Mucosa of rectum (tissue), 2 donors: Measurements from ENCODE around the gene LASP1NB.

Source experiments
- H3K27ac ChIP-seq, 2 donors: one replicate each; pipeline ENCODE4 v1.7.0; 2013; ENCODE audit warnings: inconsistent platforms in 2 of 2, low read depth in 2 of 2, low read length in 2 of 2
- H3K27me3 ChIP-seq, 2 donors: one replicate each; pipeline ENCODE4 v1.7.0; 2013; ENCODE audit warnings: low read length in 2 of 2; ENCODE audit not compliant: control insufficient read depth in 2 of 2, insufficient read depth in 2 of 2
- H3K36me3 ChIP-seq, 2 donors: one replicate each; pipeline ENCODE4 v1.7.0; 2013; ENCODE audit warnings: low read length in 2 of 2; ENCODE audit not compliant: control insufficient read depth in 2 of 2, insufficient read depth in 2 of 2
- H3K4me1 ChIP-seq, 2 donors: one replicate each; pipeline ENCODE4 v1.7.0; 2013; ENCODE audit warnings: low read length in 2 of 2, mild to moderate bottlenecking in 1 of 2; ENCODE audit not compliant: control insufficient read depth in 2 of 2, insufficient read depth in 2 of 2
- H3K4me3 ChIP-seq, 2 donors: one replicate each; pipeline ENCODE4 v1.7.0; 2013; ENCODE audit warnings: low read length in 2 of 2
- H3K9ac ChIP-seq, 2 donors: one replicate each; pipeline ENCODE4 v1.7.0; 2013; ENCODE audit warnings: low read length in 2 of 2, low read depth in 1 of 2, mild to moderate bottlenecking in 1 of 2
- H3K9me3 ChIP-seq, 2 donors: one replicate each; pipeline ENCODE4 v1.7.0; 2013; ENCODE audit warnings: low read length in 2 of 2; ENCODE audit not compliant: control insufficient read depth in 2 of 2
- donor health status: healthy.
- donor health status: Normal muscosa, but diverticular disease.

LASP1NB gene

DNA sequence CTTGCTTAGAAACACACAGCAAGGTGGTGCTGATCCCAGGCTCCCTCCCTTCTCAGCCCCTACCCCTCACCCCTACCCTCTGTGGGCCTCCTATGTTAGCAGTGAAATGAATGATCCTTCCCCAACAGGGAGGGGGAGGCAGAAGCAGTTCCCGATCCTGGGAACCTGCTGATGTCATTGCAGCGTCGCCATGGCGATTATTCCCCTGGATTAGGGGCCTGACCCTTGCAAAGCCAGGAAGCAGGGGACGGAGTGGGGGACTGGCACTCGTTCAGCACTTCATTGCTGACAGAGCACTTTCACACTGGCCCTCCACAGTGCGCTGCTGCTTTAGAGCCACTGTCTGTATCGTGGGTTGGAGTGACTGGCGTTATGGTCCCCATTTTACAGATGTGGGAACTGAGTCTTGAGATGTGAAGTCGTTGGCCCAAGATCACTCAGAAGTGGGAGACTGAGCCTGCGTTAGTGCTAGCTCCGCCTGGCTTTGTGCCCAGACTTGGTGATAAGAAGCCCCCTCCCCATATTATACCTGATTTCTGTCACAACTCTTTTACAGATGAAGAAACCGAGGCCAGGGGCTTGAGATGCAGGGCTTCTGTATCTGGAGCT, 29.0 kb upstream of the LASP1NB start:
- Histone ChIP-seq H3K9ac (no peak overlapping the region), H3K27me3 (no peaks in the 10 kb centered on the region), H3K27ac (peak overlapping the region; percentile 72 to 89), H3K9me3 (no peaks in the 10 kb centered on the region), H3K4me3 (no peak overlapping the region), H3K36me3 (peaks cover 46 to 64% of the 10 kb centered on the region in 2 donors), H3K4me1 (peaks cover 45 to 53% of the 10 kb centered on the region in 2 donors)

DNA sequence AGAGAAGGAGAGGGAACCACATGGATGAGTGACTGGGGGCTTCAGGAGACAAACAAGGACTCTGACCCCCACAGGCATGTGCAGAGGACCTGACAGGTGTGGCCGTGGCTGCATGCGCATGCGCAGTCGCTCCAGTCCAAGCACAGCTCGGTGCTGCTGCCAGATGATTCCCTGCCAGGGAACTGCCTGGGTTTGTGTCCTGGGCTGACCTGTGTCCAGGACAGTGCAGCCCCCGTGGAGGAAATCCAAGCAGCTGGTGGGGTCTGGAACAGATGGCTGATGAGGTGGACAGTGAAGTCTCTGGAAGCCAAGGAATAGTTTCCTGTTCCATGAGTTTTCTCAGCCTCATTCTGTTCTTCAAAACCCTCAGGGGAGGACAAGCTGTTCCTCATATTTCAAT, 28.2 kb upstream of the LASP1NB start:
- H3K4me3 ChIP-seq = no peak overlapping the region
- peak overlapping the region; percentile 72 to 89 for H3K27ac ChIP-seq
- no peaks in the 10 kb centered on the region for H3K9me3 ChIP-seq
- no peak overlapping the region for H3K9ac ChIP-seq
- H3K36me3 ChIP-seq = peaks cover 39 to 57% of the 10 kb centered on the region in 2 donors
- peaks cover 45 to 53% of the 10 kb centered on the region in 2 donors for H3K4me1 ChIP-seq
- H3K27me3 ChIP-seq = no peaks in the 10 kb centered on the region

DNA sequence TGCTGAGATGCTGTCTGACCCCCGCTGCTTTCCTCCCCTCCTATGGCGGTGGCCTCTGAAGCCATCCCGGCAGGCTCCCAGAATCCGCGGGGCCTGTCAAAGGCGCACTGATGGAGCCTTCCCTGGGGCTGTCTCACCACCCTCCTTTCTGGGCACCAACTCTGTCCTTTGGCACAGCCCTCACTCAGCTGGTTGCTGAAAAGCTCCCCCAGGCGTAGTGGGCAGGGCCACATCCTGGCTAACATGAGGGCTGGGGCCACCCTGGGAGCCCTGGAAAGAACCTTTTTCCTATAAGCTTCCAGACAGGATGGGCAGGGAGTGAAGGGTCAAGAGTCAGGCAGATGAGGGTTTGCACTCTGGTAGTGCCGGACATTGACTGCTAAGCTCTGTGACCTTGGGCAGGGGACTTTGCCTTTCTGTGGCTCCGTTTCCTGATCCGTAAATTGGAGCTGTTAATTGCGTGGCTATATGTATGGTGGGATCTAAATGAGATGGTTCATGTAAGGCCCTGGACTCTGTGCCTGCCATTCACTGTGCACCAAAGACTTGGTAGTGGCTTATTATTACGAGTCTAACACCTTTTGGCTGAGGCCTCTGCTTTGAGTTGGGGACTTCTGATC, 27.6 kb upstream of the LASP1NB start:
- H3K36me3 ChIP-seq = peaks cover 33 to 53% of the 10 kb centered on the region in 2 donors
- peak overlapping the region in 1 of 2 donors; percentile 1 for H3K4me3 ChIP-seq
- no peaks in the 10 kb centered on the region for H3K27me3 ChIP-seq
- peak overlapping the region; percentile 72 to 89 for H3K27ac ChIP-seq
- H3K4me1 ChIP-seq = peaks cover 40 to 51% of the 10 kb centered on the region in 2 donors
- peak overlapping the region in 1 of 2 donors; percentile 14 for H3K9ac ChIP-seq
- no peaks in the 10 kb centered on the region for H3K9me3 ChIP-seq

DNA sequence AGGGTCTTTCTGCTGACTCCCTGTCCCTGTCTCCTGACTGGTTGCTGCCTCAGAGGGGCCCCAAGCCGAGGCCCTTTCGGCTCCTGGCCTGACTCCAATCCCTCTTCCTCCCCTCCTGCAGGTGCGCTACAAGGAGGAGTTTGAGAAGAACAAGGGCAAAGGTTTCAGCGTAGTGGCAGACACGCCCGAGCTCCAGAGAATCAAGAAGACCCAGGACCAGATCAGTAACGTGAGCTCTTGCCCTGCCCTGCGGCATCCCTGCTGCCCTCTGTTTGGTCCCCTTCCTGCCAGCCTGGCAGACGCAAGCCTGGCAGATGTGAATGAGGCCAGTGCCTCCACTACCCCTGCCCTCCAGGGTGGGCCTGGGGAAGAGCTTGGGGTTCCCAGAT, 27.1 kb upstream of the LASP1NB start:
- Histone ChIP-seq H3K9ac (peak overlapping the region; percentile 14 to 65), H3K36me3 (peaks cover 33 to 51% of the 10 kb centered on the region in 2 donors), H3K27ac (peak overlapping the region; percentile 72 to 89), H3K4me3 (peak overlapping the region; percentile 28 to 31), H3K4me1 (peaks cover 35 to 50% of the 10 kb centered on the region in 2 donors), H3K27me3 (no peaks in the 10 kb centered on the region), H3K9me3 (no peaks in the 10 kb centered on the region)

DNA sequence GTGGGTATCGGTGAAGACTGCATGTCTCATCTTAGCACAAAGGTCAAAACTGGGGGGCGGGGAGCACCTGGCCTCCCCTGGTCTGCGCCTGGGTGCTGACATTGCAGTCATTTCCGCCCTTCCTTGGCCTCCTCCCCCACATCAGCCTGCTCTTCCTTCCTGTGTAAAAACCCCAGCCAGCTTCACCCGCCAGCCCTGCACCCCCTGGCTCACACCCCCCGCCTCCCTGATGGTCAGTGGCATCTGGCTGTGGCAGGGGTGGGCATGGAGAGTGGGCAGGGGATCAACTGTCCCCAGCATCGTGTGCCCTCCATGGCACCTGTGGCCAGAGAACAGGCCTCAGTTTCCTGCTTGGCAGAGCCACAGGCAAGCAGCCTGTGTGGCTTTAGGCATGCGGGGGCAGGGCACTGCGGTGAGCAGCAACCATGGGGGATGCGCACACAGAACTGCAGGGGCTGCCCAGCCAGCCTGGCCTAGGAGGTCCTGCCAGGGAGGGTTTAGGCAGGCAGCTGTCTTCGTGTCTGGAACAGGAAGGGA, 26.5 kb upstream of the LASP1NB start:
- H3K36me3 ChIP-seq = peaks cover 38 to 51% of the 10 kb centered on the region in 2 donors

DNA sequence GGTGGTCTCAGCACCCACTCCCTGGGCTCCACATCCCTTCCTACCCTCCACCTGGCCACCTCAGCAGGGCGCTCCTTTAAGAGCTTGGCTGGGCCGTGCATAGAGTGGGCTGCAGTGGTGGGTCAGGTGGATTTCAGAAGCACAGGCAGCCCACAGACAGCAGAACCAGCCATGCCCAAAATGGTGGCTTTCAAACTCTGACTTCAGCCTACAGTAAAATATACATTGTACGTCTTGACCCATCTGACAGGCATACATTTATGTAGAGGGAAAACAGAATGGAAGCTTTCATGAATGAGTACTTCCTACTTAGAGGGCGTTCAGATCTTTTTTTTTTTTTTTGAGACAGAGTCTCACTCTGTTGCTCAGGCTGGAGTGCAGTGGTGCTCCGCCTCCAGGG, 26.0 kb upstream of the LASP1NB start:
- Histone ChIP-seq H3K36me3 (peaks cover 39 to 49% of the 10 kb centered on the region in 2 donors), H3K27me3 (no peaks in the 10 kb centered on the region), H3K4me1 (peaks cover 35 to 46% of the 10 kb centered on the region in 2 donors), H3K4me3 (peak overlapping the region in 1 of 2 donors; percentile 26), H3K27ac (peak overlapping the region; percentile 72 to 89), H3K9me3 (no peaks in the 10 kb centered on the region), H3K9ac (no peak overlapping the region)

More for the DNA sequence above, 26.5 kb upstream of the LASP1NB start:
- H3K27me3 ChIP-seq = no peaks in the 10 kb centered on the region
- H3K4me3 ChIP-seq = peak overlapping the region; percentile 28 to 31
- H3K4me1 ChIP-seq = peaks cover 35 to 47% of the 10 kb centered on the region in 2 donors
- peak overlapping the region; percentile 72 to 89 for H3K27ac ChIP-seq
- no peaks in the 10 kb centered on the region for H3K9me3 ChIP-seq
- peak overlapping the region; percentile 14 to 65 for H3K9ac ChIP-seq

DNA sequence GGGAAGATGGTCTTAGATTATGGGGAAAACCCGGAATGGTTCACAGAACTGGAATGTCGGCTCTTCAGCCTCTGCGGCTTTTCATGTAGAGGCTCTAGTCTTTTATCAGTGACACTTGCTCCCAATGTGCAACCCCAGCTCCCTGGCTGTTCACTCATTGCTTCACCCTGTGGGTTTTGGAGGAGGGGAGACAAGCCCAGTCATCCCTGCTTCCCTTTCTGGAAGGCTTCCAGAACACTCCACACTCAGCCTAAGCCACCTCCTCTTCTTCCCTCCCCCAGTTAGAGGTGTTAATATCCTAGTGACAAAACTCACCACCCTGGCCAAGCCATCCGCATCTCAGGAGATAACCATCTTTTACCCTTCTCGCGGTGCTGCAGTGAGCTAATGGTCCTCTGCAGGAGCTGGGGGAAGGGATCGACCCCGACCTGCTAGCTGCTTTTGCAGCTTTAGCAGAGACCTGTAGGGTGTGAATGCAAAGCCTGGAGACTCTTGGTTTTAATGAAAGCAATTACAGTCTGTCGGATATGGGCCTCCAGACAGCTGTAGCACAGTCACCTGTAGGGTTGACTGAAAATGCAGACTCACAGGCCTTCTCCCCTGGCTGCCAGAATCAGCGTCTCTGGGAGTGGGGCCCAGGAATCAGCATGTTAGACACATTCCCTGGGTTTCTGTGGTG, 24.3 kb upstream of the LASP1NB start:
- Histone ChIP-seq H3K4me1 (peaks cover 34 to 45% of the 10 kb centered on the region in 2 donors), H3K9ac (no peak overlapping the region), H3K27me3 (no peaks in the 10 kb centered on the region), H3K4me3 (no peak overlapping the region), H3K27ac (no peak overlapping the region), H3K9me3 (no peaks in the 10 kb centered on the region), H3K36me3 (peaks cover 39 to 51% of the 10 kb centered on the region in 2 donors)

DNA sequence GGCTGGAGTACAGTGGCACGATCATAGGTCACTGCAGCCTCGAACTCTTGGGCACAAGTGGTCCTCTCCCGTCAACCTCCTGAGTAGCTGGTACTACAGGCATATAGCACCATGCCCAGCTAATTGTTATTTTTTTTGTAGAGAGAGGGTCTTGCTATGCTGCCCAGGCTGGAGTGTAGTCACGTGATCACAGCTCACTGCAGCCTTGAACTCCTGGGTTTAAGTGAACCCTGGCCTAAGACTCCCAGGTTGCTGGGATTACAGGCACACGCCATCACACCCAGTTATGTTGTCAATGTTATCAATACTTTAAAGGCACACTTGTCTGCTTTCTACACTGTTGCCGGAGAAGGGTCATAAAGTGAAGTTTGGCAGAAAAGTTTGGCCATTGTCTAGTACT, 22.0 kb upstream of the LASP1NB start:
- Histone ChIP-seq H3K36me3 (peaks cover 41 to 48% of the 10 kb centered on the region in 2 donors), H3K4me1 (peaks cover 11 to 27% of the 10 kb centered on the region in 2 donors), H3K9ac (no peak overlapping the region), H3K4me3 (no peak overlapping the region), H3K9me3 (no peaks in the 10 kb centered on the region), H3K27ac (no peak overlapping the region), H3K27me3 (no peaks in the 10 kb centered on the region)

DNA sequence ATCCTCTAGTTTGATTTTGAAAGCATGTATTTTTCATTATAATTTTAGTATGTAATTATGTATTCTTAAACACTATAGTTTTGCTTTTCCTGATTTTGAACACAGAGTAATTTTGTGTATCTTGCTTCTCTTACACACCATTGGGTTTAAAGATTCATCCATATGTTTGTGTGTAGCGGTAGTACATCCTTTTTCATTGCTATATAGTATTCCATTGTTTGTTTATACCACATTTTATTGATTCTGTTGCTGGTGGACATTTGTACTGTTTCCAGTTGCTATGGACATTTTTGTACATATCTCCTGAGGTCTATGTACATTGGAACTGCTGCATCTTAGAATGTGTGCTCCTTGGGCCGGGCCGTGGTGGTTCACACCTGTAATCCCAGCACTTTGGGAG, 20.5 kb upstream of the LASP1NB start:
- H3K9ac ChIP-seq = no peak overlapping the region
- no peaks in the 10 kb centered on the region for H3K27me3 ChIP-seq
- no peak overlapping the region for H3K27ac ChIP-seq
- H3K9me3 ChIP-seq = no peaks in the 10 kb centered on the region
- H3K4me1 ChIP-seq = peaks cover 0 to 18% of the 10 kb centered on the region in 2 donors
- H3K4me3 ChIP-seq = no peak overlapping the region
- H3K36me3 ChIP-seq = peaks cover 30 to 42% of the 10 kb centered on the region in 2 donors

DNA sequence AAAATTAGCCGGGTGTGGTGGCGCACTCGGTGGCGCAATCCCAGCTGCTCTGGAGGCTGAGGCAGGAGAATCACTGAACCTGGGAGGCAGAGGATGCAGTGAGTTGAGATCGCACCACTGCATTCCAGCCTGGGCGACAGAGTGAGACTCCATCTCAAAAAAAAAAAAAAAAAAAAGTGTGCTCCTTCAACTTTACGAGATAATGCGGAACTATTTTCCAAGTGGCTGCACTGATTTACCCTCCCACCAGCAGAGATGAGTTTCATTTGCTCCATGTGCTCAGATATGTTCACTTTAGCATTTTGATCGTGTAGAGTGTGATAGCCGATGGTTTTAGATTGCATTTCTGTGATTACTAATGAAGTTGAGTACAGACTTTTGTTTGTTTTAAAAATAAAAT, 20.0 kb upstream of the LASP1NB start:
- Histone ChIP-seq H3K9ac (no peak overlapping the region), H3K27ac (no peak overlapping the region), H3K36me3 (peaks cover 30 to 42% of the 10 kb centered on the region in 2 donors), H3K4me1 (peaks cover 1 to 18% of the 10 kb centered on the region in 2 donors), H3K9me3 (no peaks in the 10 kb centered on the region), H3K27me3 (no peaks in the 10 kb centered on the region), H3K4me3 (no peak overlapping the region)
